ENCODE results near the gene EOGT. TPM values are rescaled to one million over a fixed set of nuclear protein-coding genes. Genes with fewer than 3 reads are reported as not detected.

The EOGT gene
- polyA plus RNA-seq (2013, experiment 1 of 2; ENCODE audit: insufficient read length): 24.6 TPM
- 24.5 TPM for polyA plus RNA-seq (2013, experiment 2 of 2; ENCODE audit: insufficient read length)

DNA sequence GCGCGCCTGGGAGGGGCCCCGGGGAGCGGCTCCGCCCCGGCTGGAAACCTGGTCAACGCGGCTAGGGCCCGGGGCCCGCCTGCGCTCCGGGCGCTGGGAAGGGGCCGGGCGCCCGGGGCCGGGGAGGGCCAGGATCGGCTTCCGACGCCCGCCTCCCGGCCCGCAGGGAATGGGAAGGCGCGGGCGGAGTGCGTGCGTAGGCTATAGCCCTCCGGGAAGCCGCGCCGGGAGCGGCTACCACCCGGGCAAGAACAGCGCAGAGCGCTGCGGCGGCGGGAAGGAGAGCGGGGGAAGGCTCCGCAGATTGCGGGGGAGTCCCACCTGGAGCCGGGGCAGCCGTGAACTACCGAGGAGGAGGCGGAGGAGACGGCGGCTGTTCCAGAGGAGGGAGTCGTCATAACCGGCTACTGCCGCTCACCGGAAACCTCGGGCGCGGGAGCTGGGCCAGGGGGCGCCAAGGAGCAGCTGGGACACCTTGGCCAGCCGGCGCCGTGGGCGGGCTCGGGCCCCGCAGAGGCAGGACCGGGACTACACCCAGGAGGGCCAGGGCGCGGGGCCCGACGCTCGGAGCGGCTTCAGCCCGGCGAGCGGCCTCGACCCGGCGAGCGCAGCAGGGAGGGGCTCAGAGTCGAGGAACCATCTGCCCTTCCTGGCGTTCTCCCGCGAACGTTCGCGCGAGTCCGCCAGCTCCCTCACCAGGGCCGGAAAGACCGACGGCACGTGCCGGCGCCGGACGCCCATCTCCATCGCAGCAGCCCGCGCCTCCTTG is at the start of gene EOGT:
Gene EOGT (minus strand): TSS at position 432 of the 769 bp plus-strand sequence. CDS start 3,838 bp downstream, outside the sequence.
- DNase-seq: peak; percentile 87

GRCh38 chr3:69059688-69060087 is 46.2 kb upstream of the EOGT start:
- no peak for DNase-seq

- no peak for DNase-seq
Measured at GRCh38 chr3:69058947-69059224, 45.4 kb upstream of the EOGT start.

DNA sequence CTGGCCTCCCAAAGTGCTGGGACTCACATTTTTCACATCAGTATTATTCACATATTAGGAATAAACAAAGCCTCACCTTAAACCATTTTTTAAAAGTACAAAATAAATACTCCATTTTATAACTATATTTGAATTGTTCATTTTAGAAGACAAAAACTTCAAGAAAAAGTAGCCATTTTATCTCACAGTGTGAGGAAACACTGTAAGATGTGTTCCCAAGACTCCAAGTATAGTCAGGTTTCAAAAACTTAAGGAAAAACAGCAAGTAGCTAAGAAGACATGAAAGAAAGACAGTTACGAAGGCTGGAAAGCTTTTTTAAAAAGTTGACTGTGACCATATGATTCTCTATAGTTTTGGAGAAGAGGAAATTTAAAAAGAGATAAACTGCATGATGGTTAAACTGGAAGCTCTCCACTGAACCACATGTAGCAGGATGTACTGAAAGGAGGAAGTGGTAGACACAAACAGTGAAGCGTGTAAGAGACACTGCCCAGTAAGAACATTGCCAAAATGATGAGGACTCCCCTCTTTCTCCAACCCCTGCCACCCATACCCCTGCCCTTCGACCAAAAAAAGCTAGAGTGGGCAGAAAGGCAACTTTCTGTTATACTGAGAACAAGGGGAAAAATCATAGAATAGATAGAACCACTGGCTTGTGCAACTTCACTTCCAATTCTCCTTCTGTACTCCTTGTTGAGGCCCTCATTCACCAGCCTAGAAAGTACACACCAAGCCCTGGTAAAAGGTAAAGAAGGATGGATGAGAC is 44.9 kb upstream of the EOGT start:
- no peak for DNase-seq

DNA sequence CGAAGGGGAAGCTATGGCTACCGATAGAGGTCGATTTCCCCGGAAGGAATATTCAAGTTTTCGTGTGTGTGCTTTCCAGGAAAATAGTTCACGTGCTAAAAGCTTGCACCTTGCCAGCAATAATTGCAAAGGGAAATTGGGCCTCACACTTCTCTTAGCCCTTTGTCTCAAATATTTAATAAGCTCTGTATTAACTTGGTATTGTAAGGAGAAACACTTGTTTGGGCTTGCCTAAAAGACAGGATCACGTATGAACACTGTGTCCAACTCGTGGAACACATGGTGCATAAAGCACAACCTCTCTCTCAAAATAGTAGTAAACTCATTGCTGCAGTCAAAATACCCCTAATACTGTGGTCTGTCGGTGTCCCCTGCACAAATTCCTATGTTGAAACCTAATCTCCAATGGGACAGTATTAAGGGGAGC is 39.0 kb upstream of the EOGT start:
- DNase-seq: no peak

DNA sequence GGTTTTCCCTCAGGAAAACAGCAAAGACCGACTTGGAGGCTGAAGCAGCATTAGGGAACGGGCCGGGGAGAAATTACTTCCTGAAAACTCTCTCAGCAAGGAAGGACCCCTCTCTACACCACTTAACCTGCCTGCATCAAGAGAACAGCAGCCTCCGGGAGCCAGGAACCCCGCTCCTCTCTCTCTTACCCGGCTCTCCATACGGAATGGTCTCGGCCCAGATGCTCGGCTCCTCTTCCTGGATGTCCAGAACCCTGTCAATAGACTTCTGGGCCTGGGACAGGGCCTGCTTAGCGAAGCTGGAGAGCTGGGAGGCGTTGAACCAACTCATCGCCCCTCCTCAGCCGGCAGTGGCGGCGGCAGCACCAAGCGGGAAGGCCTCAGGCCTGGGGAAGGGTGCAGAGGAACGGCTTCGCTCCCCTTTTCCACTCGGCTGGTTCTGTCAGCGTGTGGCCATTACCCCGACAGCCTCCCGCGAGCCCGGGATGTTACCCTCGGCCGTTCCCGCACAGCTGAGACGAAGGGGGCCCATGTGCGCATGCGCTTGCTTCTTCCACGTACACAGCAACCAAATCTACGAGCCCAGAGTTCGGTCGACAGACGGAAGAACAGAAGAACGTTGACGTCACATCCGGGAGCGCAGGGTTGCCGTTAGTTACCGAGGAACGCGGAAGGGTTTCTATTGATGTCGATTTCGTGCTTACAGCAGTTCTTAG is 38.4 kb upstream of the EOGT start, which contains the start of gene TMF1:
Gene TMF1 (minus strand): TSS at position 578 of the 716 bp plus-strand sequence. CDS start 247 bp downstream, at position 331.
- DNase-seq: peak; percentile 99

GRCh38 chr3:69048990-69049389 is 35.5 kb upstream of the EOGT start:
- DNase-seq: no peak

- DNase-seq: no peak
Measured at GRCh38 chr3:69044608-69045007, 31.1 kb upstream of the EOGT start.

DNA sequence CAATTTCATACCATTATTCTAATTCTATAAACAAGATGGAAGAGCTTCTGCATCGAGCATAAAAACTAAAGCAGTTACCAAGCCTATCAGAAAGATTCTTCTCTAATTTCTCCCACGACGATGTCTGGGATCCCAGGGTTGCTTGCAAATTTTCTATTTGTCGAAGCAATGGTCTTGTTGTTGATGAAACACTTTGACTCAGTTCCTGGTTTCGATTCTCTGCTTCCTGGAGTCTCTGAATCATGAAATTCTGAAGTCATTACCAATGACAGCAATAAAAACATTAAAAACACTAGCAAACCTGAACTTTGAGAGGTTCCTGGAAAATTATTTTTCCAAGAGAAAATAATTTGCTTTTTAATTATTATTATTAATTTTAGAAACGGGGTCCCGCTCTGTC is 20.0 kb upstream of the EOGT start:
- peak; percentile 80 for DNase-seq

DNA sequence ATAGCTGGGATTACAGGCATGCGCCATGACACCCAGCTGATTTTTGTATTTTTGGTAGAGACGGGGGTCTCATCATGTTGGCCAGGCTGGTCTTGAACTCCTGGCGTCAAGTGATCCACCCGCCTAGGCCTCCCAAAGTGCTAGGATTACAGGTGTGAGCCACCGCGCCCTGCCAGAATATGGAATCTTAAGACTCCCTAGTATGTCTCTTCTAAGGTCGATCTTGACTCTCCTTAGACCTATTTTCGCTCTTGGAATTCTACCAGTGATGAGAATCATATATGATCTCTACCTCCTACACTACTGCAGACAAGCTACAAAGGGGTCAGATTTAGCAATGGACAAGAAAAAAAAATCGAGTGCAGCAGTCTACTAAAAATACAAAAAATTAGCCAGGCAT is 19.3 kb upstream of the EOGT start:
- DNase-seq: no peak

DNA sequence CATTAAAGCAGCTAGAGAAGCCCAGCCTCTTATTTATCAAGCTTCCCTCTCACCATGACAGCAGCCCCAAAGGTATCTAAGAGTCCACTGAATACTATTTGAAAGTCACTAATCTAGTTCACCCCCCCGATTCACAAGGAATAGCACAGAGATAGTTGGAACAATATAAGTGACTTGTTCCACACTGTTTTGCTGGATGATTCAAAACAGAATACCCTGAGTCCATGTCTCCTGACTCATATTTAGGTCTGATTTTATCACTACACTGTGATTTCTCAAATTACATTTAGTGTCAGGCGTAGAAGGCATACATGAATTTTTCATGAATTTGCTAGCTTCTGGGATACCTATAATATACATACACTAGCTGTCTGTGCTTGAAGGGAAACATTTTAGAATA is 18.7 kb upstream of the EOGT start:
- peak; percentile 60 for DNase-seq

GRCh38 chr3:69031635-69032034 is 18.2 kb upstream of the EOGT start:
- DNase-seq: peak; percentile 49

DNA sequence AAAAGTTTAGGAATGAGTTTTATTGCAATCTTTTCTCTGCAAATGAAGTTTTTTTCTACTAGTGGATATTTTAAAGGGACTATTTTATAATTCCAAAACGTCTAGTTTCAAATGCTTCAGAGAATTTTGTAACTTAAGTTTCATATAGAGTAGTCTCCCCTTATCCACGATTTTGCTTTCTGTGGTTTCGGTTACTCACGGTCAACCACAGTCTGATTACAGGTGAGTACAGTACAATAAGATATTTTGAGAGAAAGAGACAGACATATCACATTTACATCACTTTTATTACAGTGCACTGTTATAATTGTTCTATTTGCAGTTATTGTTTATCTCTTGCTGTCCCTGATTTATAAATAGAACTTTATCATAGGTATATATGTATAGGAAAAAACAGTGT is 7.4 kb upstream of the EOGT start:
- DNase-seq: no peak

DNA sequence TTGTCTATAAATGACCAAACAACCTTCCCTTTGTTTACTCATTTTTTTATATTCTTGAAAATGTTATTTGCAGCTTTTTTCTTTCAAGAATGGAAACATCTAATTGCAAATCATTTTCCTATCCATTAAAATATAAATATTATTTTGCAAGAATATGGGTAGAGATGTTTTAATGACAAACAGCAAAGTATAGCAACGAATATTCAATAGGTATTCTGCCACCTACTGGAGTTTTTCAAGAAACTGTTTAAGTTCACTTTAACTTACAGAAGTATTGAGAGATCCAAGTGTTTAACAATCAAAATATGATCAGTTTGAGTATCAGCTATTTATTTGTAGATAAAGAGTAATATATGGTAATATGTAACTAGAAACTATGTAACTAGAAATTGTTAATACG is 6.9 kb upstream of the EOGT start:
- DNase-seq: no peak

DNA sequence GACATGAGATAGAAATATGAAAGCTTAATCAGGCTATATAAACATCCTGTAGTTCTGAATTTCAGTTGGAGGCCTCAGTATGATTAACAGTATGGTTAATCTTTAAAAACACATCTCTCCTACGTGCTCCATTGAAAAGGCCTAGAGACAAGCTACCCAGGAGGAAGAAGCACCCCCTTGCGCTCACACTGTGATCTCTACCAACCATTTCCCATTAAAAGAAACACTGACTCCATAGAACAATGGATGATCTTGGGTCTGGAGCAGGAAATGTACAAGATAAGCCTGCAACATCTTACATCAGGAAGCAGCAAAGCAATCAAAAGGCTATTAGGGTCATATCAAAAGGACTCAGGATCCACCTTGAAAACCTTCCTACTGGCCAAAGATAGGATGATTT is 3.4 kb upstream of the EOGT start:
- DNase-seq: no peak

GRCh38 chr3:69016102-69016501 is 2.6 kb upstream of the EOGT start:
- no peak for DNase-seq

- no peak for DNase-seq
Measured at GRCh38 chr3:69014022-69014580, 617 bp upstream of the EOGT start.

DNA sequence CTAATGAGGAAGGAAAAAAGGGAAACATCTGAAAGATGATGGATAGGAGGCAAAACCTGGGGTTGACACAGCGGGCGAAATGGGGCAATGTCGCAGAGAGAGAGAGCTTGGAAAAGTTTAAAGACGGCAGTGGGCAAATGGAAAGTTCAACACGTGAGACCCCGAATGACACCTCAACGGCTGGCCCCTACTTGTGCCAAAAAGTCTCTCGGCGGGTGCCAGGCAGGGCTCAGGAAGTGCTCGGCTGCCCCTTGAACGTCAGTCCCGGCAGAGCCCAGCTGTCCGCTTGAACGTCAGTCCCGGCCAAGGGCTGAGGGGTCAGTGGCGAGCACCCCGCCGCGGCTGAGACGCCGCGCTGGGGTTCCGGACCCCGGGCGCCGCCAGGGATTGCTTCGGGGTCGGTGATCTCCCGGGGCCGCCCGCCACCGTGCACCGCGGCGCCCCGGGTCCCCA is 658 bp downstream of the EOGT start:
- no peak for DNase-seq

GRCh38 chr3:69012100-69012799 is 1.2 kb downstream of the EOGT start:
- DNase-seq: peak; percentile 73

DNA sequence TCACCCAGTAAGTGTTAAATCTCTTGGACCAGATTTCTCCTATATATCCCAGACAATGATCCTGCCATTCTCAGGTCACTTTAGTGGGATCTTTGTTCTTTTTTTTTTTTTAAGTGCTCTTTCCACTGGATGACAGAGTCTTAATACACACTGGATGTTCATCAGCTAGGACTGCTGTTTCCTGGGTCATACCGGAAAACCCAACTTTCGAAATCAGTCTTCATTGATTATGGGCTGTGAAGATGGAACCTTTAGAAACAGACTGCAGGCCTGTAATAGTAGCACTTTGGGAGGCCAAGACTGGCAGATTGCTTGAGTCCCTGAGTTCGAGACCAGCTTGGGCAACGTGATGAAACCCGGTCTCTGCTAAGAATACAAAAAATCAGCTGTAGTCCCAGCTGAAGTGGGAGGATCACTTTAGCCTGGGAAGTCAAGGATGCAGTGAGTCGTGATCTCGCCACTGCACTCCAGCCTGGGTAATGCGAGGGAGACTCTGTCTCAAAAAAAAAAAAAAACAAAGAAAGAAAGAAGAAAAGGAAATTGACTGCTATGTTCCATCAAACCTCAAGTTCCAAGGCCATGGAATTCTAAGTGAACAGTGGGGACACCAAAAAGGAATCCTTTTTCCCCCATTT is 2.3 kb downstream of the EOGT start:
- DNase-seq: peak; percentile 13

DNA sequence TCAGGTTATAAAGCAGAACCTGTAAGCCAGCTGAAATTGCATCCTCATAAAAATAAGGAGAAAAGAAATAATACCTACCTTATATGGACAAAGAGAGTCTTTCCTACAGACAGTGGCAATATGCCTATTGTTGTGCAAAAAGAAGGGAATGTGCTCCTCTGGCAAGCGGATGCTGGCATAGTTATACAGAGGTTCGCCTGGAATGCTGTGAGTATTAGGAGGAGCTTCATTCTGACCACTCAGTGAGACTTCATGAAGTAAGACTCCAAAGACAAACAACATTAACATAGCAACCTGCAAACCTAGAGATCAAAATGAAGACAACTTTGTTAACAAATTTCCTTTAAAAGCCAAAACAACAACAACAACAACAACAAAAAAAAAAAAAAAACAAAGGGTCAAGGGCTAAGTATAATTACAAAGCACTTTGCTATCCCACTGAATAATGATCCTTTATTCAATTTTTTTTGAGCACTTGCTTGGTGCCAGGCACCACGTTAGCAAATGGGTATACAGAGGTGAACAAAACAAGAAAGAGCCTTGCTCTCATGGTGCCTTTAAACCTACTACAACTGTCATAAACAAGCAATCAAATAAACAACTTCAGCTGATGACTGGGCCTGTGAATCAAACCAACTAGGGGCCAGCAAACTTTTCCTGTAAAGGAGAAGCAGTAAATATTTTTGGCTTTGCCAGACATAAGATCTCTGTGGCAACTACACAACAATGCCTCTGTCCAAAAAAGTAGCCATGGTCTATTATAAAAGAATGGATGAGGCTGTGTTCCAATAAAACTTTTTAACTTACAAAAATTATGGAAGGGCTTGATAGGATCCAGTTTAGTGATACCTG is 3.7 kb downstream of the EOGT start:
- DNase-seq: peak; percentile 88
